ENCODE results near the gene CRCP.
"Not testable (repeated sequence)": the region's sequence is repeated elsewhere in the genome, so short reads cannot be mapped to it uniquely, and the experiment has no call there.

CRCP gene

DNA sequence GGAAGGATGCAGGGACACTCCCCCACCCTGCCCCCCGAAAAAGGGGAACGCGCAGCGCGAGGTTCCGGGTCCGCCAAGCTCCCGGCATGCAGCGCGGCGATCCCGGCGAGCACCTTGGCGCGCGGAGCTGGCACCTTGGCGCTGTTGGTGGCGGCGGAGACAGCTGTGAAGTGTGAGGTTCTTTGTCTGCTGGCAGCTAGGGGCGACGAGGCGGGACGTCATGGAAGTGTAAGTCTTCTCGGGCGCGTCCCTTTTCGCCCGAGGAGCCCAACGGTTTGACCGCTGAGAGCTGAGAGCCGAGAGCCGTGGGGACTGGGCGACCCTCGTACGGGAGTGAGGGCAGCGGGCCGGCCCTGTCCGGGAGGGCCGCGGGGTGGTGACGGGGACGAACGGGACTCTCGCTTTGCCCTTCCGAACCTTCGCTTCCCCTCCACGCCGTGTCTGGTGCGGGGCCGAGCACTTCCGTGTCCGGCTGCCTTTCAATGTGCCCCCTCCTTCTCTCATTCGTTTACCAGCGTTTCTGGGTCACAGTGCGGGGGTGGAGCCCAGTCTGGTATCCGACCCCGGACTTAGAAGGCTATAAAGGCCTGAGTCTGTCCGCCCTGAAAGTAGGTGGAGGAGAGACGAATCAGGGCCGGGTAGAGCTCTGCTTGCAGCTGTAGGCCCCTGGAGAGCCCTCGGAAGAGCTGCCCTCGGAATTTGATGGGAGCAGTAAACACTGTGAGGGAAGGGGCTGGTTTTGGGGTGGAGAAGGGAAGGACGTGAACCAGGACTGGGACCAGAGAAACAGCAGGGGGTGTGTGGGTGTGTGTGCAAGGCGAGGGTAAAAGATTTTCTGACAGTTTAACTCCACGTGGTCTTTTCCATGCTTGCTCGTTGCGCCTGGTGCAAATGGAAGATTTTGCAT is at the start of gene CRCP:
TSS of gene CRCP (plus strand) at position 105 of the 907 bp plus-strand sequence. CDS start at position 221, 116 bp downstream.
- DNase-seq (ENCODE audit: low read depth, low spot score): no peak

DNA sequence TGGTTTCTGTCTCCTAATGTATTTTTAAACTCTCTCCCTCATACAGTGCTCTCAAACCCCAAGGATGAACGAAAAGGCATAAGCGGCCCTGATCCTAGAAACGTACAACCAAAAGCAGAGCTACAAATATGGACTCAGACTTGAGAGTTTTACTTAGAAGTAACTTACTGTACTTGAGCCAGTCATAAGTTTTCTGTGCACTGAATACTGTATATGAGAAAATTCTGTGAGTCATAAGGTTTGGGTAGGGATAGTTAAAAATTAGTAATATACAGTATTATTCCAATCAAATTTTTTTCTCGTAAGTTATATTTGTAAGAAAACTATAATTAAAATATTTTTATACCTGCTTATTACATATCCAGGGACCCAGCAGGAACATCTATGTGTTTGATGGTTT is 44.9 kb upstream of the CRCP start:
- DNase-seq (ENCODE audit: low read depth, low spot score): no peak

GRCh38 chr7:66070222-66070621 is 44.4 kb upstream of the CRCP start:
- DNase-seq (ENCODE audit: low read depth, low spot score): no peak

GRCh38 chr7:66072208-66072607 is 42.4 kb upstream of the CRCP start:
- DNase-seq (ENCODE audit: low read depth, low spot score): not testable (repeated sequence)

DNA sequence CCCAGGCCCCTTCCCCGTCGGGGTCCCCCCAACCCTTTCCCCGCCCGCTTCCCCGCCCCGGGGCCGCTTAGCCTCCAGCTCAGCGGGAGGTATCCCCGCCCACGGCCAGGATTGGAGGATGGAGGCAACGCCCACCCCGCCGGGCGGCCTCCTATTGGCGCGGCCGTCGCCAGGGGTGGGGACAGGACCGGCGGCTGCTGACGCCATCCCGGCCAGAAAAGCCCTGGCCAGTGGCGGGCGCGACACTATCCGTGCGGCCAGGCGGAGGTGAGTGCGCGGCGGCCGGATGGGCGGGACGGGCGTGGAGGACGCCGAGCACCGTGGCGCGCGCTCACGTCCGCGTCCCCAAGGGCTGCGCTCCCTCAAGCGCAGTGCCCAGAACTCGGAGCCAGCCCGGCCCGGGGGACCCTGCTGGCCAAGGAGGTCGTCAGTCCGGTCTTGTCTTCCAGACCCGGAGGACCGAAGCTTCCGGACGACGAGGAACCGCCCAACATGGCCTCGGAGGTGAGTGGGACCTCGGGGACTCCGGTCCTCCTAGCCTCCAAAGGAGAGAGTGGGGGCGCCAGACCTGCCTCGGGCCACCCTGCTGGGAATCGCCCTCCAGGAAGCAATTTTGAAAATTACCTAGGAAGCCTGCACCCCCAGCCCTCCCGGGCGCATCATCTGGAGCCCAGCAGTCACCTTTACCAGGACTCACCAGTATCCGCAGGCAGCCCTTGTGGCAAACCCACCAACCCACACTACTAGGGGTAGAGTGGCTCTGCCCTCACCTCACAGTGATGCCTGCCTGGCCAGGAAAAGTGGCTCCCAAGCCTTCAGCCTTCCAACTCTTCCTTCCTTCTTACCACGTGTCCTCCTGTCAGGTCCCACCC is 38.8 kb upstream of the CRCP start, which contains the start of gene ASL:
TSS of gene ASL (plus strand) at position 230 of the 872 bp plus-strand sequence. CDS start at position 493, 263 bp downstream.
- no peak for DNase-seq (ENCODE audit: low read depth, low spot score)

- DNase-seq (ENCODE audit: low read depth, low spot score): no peak
Observed at GRCh38 chr7:66076462-66077329, 38.0 kb upstream of the CRCP start.

DNA sequence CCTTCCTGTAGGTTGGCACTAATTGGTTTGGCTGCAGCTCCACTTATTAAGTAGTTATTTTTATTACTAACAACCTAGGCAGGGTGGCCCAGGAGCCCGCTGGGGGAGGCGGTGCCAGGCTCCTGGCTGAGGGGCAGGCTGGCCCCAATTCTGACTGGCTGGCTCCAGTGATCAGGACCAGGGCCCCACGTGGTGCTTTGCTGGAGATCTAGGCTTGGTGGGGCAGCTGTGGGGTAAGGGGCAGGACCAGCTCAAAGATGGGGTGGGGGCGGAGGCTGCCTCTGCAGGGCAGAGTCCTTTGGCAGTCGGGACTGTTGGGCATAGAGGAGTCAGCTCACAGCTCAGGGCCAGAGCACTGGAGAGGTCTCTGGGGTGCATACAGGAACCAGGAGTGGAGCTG is 36.6 kb upstream of the CRCP start:
- no peak for DNase-seq (ENCODE audit: low read depth, low spot score)

GRCh38 chr7:66082083-66082482 is 32.6 kb upstream of the CRCP start:
- DNase-seq (ENCODE audit: low read depth, low spot score): no peak

- no peak for DNase-seq (ENCODE audit: low read depth, low spot score)
Observed at GRCh38 chr7:66082886-66083415, 31.7 kb upstream of the CRCP start.

DNA sequence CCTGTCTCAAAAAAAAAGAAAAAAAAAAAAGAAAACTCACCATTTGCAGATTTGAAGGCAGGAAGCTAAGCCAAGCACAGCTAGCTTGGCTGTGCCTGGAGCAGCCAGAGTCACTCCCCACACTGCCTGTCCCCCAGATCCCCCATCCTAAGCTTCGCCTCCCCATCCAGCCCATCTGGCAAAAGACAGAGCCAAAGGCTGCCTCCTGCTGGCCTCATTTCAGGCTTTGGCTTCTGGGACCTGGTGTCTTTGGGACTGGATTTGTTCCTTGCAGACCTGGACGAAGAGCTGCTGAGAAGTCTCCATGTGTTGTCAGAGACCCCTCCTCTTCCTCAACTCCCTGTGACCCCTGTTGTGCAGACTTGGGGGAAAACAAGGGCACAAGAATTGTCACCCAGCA is 31.0 kb upstream of the CRCP start:
- no peak for DNase-seq (ENCODE audit: low read depth, low spot score)

DNA sequence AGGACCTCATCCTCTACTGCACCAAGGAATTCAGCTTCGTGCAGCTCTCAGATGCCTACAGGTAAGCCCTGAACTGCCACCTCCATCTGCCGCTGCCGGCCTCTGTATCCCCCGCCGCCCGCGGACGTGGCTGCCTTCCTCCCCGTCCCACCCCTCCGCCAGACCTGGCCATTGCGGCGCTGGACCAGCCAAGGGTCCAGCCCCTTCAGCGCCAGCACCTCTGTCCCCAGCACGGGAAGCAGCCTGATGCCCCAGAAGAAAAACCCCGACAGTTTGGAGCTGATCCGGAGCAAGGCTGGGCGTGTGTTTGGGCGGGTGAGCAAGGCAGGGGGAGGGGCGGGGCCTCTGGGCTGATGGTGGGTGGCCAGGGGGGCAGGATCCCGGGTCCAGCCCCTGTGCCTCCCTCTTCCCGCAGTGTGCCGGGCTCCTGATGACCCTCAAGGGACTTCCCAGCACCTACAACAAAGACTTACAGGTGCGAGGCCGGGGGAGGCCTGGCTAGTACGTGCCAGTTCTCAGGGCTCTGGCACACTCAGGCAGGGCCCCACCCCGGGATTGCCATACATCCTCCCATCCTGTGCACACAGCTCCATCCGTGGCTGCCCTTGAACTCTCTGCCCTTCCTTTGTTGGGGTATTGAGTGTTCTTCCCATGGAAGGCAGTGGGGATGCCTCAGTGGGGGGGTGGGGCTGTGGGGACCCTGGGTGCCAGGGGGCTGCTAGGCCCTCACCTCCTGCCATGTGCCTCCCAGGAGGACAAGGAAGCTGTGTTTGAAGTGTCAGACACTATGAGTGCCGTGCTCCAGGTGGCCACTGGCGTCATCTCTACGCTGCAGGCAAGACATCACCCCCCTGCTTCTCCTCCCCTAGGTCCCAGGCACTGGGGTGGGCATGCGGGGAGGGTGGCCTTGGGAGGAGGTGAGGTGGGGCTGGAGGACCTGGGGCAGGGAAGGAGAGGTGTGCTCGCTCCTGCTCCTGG is 25.5 kb upstream of the CRCP start:
- no peak for DNase-seq (ENCODE audit: low read depth, low spot score)

- DNase-seq (ENCODE audit: low read depth, low spot score): no peak
Observed at GRCh38 chr7:66092654-66093053, 22.0 kb upstream of the CRCP start.

DNA sequence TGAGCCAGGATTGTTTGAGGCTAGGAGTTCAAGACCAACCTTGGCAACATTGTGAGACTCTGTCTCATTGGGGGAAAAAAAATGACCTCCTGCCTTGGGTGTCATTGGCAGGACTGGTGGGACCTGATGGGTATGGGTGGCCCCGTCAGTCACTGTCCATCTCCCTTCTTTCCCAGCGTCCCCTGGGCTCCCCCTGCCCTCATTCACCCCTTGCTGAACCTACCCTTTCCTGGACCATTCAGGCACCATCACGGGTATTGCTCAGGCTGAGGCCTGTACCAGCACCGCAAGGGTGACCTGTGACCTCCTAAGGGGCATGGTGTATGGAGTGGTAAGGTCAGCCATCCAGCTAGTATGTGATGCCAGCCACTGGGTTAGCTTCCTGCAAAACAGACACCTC is 19.6 kb upstream of the CRCP start:
- no peak for DNase-seq (ENCODE audit: low read depth, low spot score)

DNA sequence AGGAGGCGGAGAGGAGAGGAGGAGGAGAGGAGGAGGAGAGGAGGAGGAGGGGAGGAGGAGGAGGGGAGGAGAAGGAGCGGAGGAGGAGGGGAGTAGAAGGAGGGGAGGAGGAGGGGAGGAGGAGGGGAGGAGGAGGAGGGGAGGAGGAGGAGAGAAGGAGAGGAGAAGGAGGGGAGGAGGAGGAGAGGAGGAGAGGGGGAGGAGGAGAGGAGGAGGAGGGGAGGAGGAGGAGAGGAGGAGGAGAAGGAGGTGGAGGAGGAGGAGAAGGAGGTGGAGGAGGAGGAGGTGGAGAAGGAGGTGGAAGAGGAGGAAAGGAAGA is 15.5 kb upstream of the CRCP start:
- no peak for DNase-seq (ENCODE audit: low read depth, low spot score)

DNA sequence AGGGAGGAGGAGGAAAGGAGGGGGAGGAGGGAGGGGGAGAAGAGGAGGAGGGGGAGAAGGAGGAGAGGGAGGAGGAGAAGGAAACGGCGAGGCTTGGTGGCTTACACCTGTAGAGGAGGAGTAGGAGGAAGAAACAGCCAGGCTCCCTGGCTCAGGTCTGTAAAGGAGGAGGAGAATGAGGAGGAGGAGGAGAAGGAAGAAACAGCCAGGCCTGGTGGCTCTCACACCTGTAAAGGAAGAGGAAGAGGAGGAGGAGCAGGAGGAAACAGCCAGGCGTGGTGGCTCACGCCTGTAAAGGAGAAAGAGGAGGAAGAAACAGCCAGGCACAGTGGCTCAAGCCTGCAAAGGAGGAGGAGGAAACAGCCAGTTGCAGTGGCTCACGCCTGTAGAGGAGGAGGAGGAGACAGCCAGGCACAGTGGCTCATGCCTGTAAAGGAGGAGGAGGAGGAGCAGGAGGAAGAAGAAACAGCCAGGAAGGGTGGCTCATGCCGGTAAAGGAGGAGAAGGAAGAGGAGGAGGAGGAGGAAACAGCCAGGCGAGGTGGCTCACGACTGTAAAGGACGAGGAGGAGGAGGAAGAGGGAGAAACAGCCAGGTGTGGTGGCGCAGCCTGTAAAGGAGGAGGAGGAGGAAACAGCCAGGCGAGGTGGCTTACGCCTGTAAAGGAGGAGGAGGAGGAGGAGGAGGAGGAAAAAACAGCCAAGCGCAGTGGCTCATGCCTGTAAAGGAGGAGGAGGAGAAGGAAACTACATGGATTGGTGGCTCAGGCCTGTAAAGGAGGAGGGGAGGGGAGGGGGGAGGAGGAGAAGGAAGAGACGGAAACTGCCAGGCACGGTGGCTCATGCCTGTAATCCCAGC is 14.9 kb upstream of the CRCP start:
- DNase-seq (ENCODE audit: low read depth, low spot score): no peak

DNA sequence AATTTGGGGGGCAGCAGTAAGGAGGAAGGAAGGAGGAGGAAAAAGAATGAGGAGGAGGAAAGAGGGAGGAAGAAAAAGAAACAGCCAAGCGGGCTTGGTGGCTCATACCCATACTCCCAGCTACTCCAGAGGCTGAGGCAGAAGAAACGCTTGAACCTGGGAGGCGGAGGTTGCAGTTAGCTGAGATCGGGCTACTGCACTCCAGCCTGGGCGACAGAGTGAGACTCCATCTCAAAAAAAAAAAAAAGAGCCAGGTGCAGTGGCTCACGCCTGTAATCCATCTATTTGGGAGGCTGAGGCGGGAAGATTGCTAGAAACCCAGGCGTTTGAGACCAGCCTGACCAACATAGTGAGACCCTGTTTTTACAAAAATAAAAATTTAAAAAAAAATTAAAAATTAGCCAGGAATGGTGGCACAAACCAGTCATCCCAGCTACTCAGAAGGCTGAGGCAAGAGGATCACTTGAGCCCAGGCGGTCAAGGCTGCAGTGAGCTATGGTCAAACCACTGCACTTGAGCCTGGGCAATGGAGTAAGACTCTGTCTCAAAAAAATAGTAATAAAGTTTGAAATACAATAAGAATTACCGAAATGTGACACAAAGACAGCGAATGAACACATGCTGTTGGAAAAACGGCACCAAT is 14.1 kb upstream of the CRCP start:
- DNase-seq (ENCODE audit: low read depth, low spot score): no peak

GRCh38 chr7:66102168-66102567 is 12.5 kb upstream of the CRCP start:
- not testable (repeated sequence) for DNase-seq (ENCODE audit: low read depth, low spot score)

DNA sequence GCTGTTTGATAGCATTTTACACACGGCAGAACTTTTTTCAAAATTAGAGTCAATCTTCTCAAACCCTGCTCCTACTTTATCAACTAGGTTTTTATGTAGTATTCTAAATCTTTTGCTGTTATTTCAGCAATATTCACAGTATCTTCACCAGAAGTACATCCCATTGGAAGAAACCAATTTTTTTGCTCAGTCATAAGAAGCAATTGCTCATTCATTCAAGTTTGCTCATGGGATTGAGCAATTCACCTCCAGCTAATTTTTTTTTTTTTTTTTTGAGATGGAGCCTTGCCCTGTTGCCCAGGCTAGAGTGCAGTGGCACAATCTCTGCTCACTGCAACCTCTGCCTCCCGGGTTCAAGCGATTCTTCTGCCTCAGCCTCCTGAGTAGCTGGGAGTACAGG is 10.7 kb upstream of the CRCP start:
- DNase-seq (ENCODE audit: low read depth, low spot score): not testable (repeated sequence)

All from iPS DF 19.7 (cell line).